ENCODE measurements around the gene ANKRD55.

ANKRD55 gene

GRCh38 chr5:56056875-56057274 lies 176.3 kb downstream of the ANKRD55 start:
- ChIA-PET CTCF (no interaction called here), POLR2A (no interaction called here)
- TF ChIP-seq, protein P1, sequence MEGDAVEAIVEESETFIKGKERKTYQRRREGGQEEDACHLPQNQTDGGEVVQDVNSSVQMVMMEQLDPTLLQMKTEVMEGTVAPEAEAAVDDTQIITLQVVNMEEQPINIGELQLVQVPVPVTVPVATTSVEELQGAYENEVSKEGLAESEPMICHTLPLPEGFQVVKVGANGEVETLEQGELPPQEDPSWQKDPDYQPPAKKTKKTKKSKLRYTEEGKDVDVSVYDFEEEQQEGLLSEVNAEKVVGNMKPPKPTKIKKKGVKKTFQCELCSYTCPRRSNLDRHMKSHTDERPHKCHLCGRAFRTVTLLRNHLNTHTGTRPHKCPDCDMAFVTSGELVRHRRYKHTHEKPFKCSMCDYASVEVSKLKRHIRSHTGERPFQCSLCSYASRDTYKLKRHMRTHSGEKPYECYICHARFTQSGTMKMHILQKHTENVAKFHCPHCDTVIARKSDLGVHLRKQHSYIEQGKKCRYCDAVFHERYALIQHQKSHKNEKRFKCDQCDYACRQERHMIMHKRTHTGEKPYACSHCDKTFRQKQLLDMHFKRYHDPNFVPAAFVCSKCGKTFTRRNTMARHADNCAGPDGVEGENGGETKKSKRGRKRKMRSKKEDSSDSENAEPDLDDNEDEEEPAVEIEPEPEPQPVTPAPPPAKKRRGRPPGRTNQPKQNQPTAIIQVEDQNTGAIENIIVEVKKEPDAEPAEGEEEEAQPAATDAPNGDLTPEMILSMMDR (IDR thresholded peaks at IDR 0.05; ENCODE audit: insufficient read depth, low read length, missing control alignments), result no peak
- H3K4me3 ChIP-seq (ENCODE audit: low read depth, low read length), result no peak overlapping the region
- no peak for DNase-seq (ENCODE audit: low read depth, low spot score)

- TF ChIP-seq, protein P1 (IDR thresholded peaks at IDR 0.05; ENCODE audit: insufficient read depth, low read length, missing control alignments), result no peak
- POLR2A ChIA-PET, result no interaction called here
- CTCF ChIA-PET, result no interaction called here
- H3K4me3 ChIP-seq (ENCODE audit: low read depth, low read length), result no peak overlapping the region
- no peak for DNase-seq (ENCODE audit: low read depth, low spot score)
These were observed 177.3 kb downstream of the ANKRD55 start for GRCh38 chr5:56055859-56056258.

DNA sequence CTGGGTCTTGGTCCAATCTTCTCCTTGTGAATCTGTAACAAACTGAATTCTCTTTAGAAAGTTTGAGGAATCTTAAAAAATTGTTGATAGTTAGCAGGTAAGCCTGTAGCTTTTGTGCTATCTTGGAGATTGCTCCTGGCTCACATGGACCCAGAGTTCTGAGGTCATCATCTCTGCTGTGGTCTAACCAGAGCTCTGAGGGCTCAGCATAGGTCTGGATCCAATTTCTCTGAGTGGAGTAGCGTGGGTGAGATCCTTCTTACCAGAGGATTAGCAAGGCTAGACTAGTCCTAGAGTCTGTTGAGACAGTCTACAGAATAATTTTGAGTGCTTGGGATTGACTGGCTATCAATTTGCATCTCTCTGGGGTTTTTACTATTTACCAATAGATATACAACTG lies 177.8 kb downstream of the ANKRD55 start:
- no peak overlapping the region for H3K4me3 ChIP-seq (ENCODE audit: low read depth, low read length)
- TF ChIP-seq, protein P1 (IDR thresholded peaks at IDR 0.05; ENCODE audit: insufficient read depth, low read length, missing control alignments), result no peak
- no peak for DNase-seq (ENCODE audit: low read depth, low spot score)
- POLR2A ChIA-PET, result no interaction called here
- CTCF ChIA-PET, result no interaction called here

GRCh38 chr5:56054666-56055065 lies 178.5 kb downstream of the ANKRD55 start:
- TF ChIP-seq, protein P1 (IDR thresholded peaks at IDR 0.05; ENCODE audit: insufficient read depth, low read length, missing control alignments), result no peak
- ChIA-PET CTCF (no interaction called here), POLR2A (no interaction called here)
- DNase-seq (ENCODE audit: low read depth, low spot score), result no peak
- H3K4me3 ChIP-seq (ENCODE audit: low read depth, low read length), result no peak overlapping the region

DNA sequence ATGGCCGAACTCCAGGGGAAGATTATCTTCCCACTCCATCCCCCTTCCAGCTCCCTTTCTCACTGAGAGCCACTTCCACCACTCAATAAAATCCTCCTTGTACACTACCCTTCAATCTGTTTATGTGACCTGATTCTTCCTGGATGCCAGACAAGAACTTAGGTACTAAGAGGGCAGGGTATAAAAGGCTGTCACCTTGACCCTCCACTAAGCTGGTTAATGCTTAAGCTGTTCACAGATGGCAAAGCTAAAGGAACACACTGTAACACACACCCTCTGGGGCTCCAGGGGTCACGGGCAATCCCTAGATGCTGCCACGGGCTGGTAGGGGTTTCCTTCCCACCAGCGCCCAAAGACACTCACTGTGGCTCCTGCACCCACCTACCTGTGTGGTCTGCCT lies 179.8 kb downstream of the ANKRD55 start:
- ChIA-PET CTCF (no interaction called here), POLR2A (no interaction called here)
- no peak for DNase-seq (ENCODE audit: low read depth, low spot score)
- no peak overlapping the region for H3K4me3 ChIP-seq (ENCODE audit: low read depth, low read length)
- TF ChIP-seq, protein P1 (IDR thresholded peaks at IDR 0.05; ENCODE audit: insufficient read depth, low read length, missing control alignments), result no peak

GRCh38 chr5:56052735-56053134 lies 180.4 kb downstream of the ANKRD55 start:
- no peak overlapping the region for H3K4me3 ChIP-seq (ENCODE audit: low read depth, low read length)
- ChIA-PET POLR2A (no interaction called here), CTCF (no interaction called here)
- DNase-seq (ENCODE audit: low read depth, low spot score), result no peak
- TF ChIP-seq, protein P1 (IDR thresholded peaks at IDR 0.05; ENCODE audit: insufficient read depth, low read length, missing control alignments), result no peak

Data from AG04449 (cell line).